AG04450 (cell line): ENCODE measurements around the gene ANXA2. TPM values are rescaled to one million over a fixed set of nuclear protein-coding genes. Genes with fewer than 3 reads are reported as not detected.

Experiments used
- CTCF ChIA-PET: fragments of 300-600, 350-600 bp; formaldehyde crosslinking; extraction: SDS; loops from one replicate; lab custom pipeline; 2022; ENCODE audit warnings: antibody characterized with exemption, inconsistent platforms; lab: Charles Lee
- POLR2A ChIA-PET: fragments of 350-600 bp; formaldehyde crosslinking; extraction: SDS; loops from one replicate; lab custom pipeline; 2021; ENCODE audit warnings: antibody characterized with exemption, inconsistent platforms; lab: Yijun Ruan, JAX
- DNase-seq: peaks from one replicate; pipeline ENCODE4 v3.0.0-alpha.2; 2011; ENCODE audit warnings: low read depth, low spot score
- H3K27ac ChIP-seq: one replicate; pipeline ENCODE4 v1.5.1; 2012; ENCODE audit warnings: low read depth, low read length, control low read depth
- H3K27me3 ChIP-seq: one replicate; pipeline ENCODE4 v1.6.0; 2012; ENCODE audit warnings: low read length; ENCODE audit not compliant: control insufficient read depth, insufficient read depth
- H3K4me3 ChIP-seq: 2 replicates; pipeline ENCODE4 v1.5.1; 2011; ENCODE audit warnings: mild to moderate bottlenecking, low read depth, low read length, control low read depth
- H3K9me3 ChIP-seq: 2 replicates; pipeline ENCODE4 v1.5.1; 2012; ENCODE audit warnings: low read length; ENCODE audit not compliant: control insufficient read depth, insufficient read depth
- CTCF ChIP-seq: IDR thresholded peaks from 2 replicates; pipeline ENCODE4 v1.5.1; 2011; ENCODE audit warnings: low read depth, low read length, control low read depth, inconsistent platforms
- polyA plus RNA-seq: library from polyadenylated mRNA; depleted of rRNA; stranded (reverse); fragments of >200 nt; gene quantifications from 2 replicates; pipeline ENCODE4 v1.2.3, GENCODE V29; 2011

ANXA2 gene
- polyA plus RNA-seq, 1 experiment: 4,537 TPM

GRCh38 chr15:60370869-60371136 is 27.0 kb downstream of the ANXA2 start:
- DNase-seq: no peak
- Histone ChIP-seq H3K27me3 (no peaks in the 10 kb centered on the region), H3K4me3 (no peak overlapping the region; the same call in 1 of the 2 replicates), H3K9me3 (no peaks in the 10 kb centered on the region; the same call in 1 of the 2 replicates), H3K27ac (peak overlapping the region; percentile 88)
- no peak for TF ChIP-seq CTCF
- ChIA-PET POLR2A (interaction anchor here (0.7 to 1.6 kb wide), 5 partner anchors 9 to 53 kb away, joined by 3 to 12 read pairs (median 7); partner anchors contain the start of gene ANXA2), CTCF (interaction anchor here (0.8 kb wide), 1 partner anchor 12 kb away, joined by 3 read pairs; no protein-coding TSS in a partner anchor)

- H3K27me3 ChIP-seq: no peaks in the 10 kb centered on the region
- no peak for TF ChIP-seq CTCF
- DNase-seq: no peak
- peak overlapping the region; percentile 88 for H3K27ac ChIP-seq
- POLR2A ChIA-PET: interaction anchor here (0.7 to 1.6 kb wide), 4 partner anchors 8 to 28 kb away, joined by 3 to 12 read pairs (median 8); partner anchors contain the start of gene ANXA2
- H3K9me3 ChIP-seq: no peaks in the 10 kb centered on the region; the same call in 1 of the 2 replicates
- no peak overlapping the region for H3K4me3 ChIP-seq
- CTCF ChIA-PET: interaction anchor here (1.7 kb wide), 1 partner anchor 74 kb away, joined by 7 read pairs; no protein-coding TSS in a partner anchor
Observed at GRCh38 chr15:60370105-60370868, 27.5 kb downstream of the ANXA2 start.

GRCh38 chr15:60369696-60370095 is 28.1 kb downstream of the ANXA2 start:
- H3K27ac ChIP-seq: no peak overlapping the region
- TF ChIP-seq CTCF: no peak
- no peak for DNase-seq
- ChIA-PET POLR2A (no interaction called here), CTCF (interaction anchor here (1.7 kb wide), 1 partner anchor 75 kb away, joined by 7 read pairs; no protein-coding TSS in a partner anchor)
- no peaks in the 10 kb centered on the region for H3K27me3 ChIP-seq
- no peak overlapping the region for H3K4me3 ChIP-seq
- H3K9me3 ChIP-seq: no peaks in the 10 kb centered on the region; the same call in 1 of the 2 replicates

GRCh38 chr15:60364612-60364924 is 33.2 kb downstream of the ANXA2 start:
- POLR2A ChIA-PET: no interaction called here
- TF ChIP-seq CTCF: no peak
- H3K9me3 ChIP-seq: no peaks in the 10 kb centered on the region; the same call in 1 of the 2 replicates
- no peak for DNase-seq
- H3K27me3 ChIP-seq: no peaks in the 10 kb centered on the region
- H3K4me3 ChIP-seq: no peak overlapping the region
- CTCF ChIA-PET: interaction anchor here (7.3 kb wide), 1 partner anchor 78 kb away, joined by 111 read pairs; no protein-coding TSS in a partner anchor
- H3K27ac ChIP-seq: no peak overlapping the region

- CTCF ChIA-PET: interaction anchor here (7.3 kb wide), 1 partner anchor 79 kb away, joined by 111 read pairs; no protein-coding TSS in a partner anchor
- no peak for TF ChIP-seq CTCF
- H3K27ac ChIP-seq: no peak overlapping the region
Observed at GRCh38 chr15:60363903-60364611, 33.7 kb downstream of the ANXA2 start.

More at GRCh38 chr15:60363903-60364611, 33.7 kb downstream of the ANXA2 start:
- Histone ChIP-seq H3K27me3 (no peaks in the 10 kb centered on the region), H3K9me3 (no peaks in the 10 kb centered on the region; the same call in 1 of the 2 replicates), H3K4me3 (no peak overlapping the region)
- POLR2A ChIA-PET: interaction anchor here (0.6 to 2.3 kb wide), 4 partner anchors 11 to 142 kb away, joined by 3 to 14 read pairs (median 4); partner anchors contain the start of gene ANXA2
- DNase-seq: no peak
